C4-2B (cell line): ENCODE results near the gene COL6A2.

ENCODE experiments used
- CTCF ChIP-seq: fragments of 450-650 bp; conservative IDR thresholded peaks from 2 replicates; pipeline ENCODE4 v1.5.1; 2017; ENCODE audit warnings: mild to moderate bottlenecking
- ZFX ChIP-seq: fragments of 450-650 bp; IDR thresholded peaks from 2 replicates; pipeline ENCODE4 v1.6.1; 2017

GRCh38 chr21:46155514-46156377 lies 57.8 kb downstream of the COL6A2 start, which contains the start of gene FTCD:
- no peak for TF ChIP-seq ZFX
- TF ChIP-seq CTCF: no peak
